Brain pericyte (primary cell): ENCODE results near the gene OR10A6.

Source experiments
- DNase-seq: peaks from one replicate; pipeline ENCODE4 v3.0.0-alpha.2; 2012; ENCODE audit warnings: low read depth, low spot score

Gene OR10A6, protein sequence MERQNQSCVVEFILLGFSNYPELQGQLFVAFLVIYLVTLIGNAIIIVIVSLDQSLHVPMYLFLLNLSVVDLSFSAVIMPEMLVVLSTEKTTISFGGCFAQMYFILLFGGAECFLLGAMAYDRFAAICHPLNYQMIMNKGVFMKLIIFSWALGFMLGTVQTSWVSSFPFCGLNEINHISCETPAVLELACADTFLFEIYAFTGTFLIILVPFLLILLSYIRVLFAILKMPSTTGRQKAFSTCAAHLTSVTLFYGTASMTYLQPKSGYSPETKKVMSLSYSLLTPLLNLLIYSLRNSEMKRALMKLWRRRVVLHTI

GRCh38 chr11:7931168-7931567 lies at the start of gene OR10A6:
OR10A6 (minus strand) TSS chr11:7931268; CDS start chr11:7928662, 2,606 bp downstream.
- no peak for DNase-seq

DNA sequence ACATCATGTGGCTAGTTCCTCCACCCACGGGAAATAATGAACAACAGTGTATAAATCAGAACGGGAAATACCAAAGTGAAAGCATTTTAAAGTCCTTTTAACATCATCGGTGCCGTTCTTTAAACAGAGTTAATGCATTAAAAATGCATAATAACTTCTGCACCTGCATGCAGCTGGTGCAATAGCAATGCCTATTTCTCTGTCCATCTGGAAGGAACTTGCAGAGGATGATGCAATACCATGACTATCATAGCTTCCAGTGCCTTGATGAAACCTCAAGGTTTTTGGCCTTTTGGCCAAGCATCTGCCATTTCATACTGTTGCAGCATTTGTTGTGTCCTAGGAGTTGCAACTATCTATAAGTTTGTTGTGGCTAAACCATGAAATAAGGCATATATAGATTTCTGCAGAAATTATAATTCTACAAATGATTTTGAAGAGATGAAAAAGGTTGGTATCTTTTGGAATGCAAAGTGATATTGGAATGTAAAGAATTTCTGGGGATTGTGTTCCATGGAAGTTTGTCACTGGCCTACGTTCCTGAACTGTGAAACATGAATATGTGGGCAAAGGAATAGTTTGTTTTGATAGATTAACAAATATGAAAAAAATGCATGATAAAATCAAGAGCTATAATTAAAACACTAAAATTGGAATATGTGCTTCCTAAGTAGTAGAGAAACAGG lies 46.3 kb upstream of the OR10A6 start:
- DNase-seq, result no peak

DNA sequence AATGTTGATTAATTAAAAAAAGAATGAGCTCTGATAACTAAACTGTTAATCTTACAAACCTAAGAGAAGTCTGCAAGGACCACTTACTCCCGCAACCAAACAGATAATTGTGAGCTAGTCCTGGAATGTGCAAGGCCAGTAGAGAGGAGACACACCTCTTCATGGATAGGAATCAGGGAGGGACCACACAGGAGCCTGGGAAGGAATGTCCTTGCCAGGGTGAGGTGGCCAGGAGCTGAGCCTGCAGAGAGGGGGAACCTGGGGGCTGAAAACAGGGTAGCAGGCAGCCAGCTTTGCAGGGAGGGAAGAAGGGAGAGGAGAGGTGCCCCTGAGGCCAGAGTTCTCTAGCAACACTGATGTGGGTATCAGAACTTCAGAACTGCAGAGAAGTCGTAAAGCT lies 43.6 kb upstream of the OR10A6 start:
- DNase-seq, result no peak

DNA sequence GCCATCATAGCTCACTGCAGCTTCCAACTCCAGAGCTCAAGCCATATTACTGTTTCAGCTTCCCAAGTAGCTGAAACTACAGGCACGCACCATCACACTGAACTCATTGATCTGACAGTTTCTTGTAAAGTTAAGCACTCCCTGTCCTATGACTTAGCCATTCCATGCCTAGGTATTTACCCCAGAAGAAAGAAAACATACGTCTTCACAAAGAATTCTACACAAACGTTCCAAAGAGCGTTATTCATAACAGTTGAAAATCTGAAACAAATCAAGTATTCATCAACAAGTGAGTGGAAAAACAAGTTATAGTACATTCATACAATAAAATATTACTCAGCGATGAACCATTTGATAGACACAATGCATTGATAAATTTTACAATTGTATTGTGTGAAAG lies 41.9 kb upstream of the OR10A6 start:
- DNase-seq, result no peak

DNA sequence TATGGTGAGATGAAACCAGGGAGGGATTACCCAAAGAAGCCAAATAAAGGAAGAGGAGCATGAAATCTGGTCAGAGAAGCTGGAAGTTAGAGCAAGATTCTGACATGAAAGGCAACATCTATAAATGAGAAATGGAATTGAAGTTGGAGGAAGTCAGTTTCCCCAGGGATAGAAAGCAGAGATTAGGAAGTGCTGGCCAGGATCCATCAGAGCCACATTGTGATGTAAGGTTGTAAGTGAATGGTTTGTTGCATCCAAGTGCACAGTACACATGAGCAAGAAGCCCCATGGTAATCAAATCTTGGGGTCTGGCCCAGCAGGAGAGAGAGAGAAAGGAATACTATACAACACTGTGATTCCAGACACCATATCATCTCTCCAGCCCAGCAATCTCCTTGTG lies 40.8 kb upstream of the OR10A6 start:
- no peak for DNase-seq

DNA sequence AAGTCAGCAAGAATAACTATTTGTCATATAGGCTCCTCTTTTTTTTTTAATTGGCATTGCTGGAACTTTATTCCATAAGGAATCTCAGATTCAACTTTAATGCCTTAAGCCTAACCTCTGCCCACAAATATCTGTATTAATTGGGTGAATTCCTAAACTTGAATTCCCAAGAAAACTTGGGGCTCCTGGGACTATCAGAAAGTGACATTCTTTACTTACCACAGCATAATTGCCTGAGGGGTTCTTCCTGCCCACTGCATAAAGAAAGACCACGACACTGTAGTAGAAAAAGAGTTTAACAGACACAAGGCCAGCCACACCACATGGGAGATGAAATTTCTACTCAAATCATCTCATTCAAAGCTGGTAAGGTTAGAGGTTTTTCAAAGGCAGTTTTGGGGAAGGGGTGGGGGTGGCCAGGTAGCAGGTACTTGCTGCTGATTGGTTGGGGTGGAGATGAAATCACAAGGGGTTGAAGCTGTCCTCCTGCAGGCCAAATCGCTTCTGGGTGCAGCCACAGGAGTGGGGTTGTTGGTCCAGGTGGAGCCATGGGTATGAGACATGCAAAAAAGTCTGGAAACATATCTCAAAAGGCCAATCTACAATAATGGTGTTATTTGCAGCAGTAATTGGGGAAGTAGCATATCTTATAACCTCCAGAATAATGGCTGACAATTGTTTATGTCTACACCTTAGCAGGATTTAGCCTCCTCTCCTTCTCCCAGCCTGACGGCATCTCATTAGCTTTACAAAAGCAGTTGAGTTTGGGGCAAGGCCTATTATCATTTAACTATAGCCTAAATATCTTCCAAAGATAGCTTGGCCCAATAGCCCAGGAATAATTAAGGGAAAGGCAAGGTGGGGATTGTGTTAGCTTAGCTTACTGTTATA lies 38.9 kb upstream of the OR10A6 start:
- no peak for DNase-seq

GRCh38 chr11:7968686-7969085 lies 37.6 kb upstream of the OR10A6 start:
- DNase-seq, result no peak

GRCh38 chr11:7967826-7968225 lies 36.8 kb upstream of the OR10A6 start:
- DNase-seq, result no peak

GRCh38 chr11:7967097-7967496 lies 36.0 kb upstream of the OR10A6 start:
- no peak for DNase-seq

DNA sequence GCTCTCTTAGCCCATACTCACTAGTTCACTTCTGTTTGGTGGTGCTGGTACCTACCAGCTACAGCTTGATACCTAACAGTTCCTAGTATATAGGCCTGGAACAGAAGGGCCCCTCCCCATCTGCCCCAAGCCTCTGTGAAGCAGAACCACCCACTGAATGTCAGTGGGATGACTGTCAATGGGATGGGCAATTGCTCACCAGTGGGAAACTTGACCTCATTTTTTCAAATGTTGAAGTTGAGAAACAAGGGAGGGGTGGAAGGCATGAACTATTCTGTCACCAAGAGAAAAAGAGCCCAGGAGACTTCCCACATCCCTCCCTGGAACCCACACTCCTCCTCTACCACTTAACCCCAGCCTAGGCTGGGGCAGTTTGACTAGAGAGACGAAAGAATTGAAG lies 34.3 kb upstream of the OR10A6 start, which contains the start of gene NLRP10:
TSS of gene NLRP10 (minus strand) at position 62 of the 400 bp plus-strand sequence. CDS start 1,952 bp downstream, outside the sequence.
- no peak for DNase-seq

DNA sequence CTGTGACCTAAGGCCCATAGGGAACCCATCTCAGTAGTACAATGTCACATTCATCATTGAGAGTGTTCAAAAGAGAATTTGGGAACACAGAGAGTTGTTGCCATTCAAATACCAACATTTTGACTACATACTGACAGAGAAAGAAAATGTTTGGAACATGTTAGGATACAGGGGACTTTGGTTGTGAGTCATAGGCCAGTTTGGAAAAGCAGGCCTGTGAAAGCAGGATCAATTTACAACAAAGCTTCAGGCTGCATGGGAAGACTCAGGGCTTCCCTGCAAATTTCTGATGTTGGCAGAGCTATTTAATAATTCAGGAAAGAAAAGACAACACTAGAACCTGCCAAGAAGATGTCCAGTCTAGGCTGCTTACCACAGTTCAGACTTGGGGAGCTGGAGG lies 33.8 kb upstream of the OR10A6 start:
- DNase-seq, result no peak

- no peak for DNase-seq
These were observed 33.2 kb upstream of the OR10A6 start for GRCh38 chr11:7964261-7964660.

DNA sequence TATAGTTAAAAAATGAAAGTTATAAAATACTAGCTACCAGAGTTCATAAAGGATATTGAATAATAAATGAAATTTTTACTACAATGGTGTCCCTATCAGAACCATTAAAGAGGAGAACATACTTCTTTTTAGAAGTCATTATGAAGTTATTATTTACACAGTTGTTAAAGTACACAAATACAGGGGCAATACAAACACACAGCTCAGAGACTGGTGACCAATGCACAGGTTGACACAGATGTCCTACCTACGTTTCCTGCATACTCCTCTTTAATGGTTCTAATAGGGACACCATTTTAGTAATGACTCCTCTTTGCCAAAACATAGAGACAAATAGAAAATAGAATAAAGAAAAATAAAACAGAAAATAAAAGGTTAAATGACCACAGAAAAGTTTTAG lies 24.1 kb upstream of the OR10A6 start:
- no peak for DNase-seq

GRCh38 chr11:7949934-7950333 lies 18.9 kb upstream of the OR10A6 start:
- DNase-seq, result no peak

- no peak for DNase-seq
These were observed 13.1 kb upstream of the OR10A6 start for GRCh38 chr11:7944123-7944522.

DNA sequence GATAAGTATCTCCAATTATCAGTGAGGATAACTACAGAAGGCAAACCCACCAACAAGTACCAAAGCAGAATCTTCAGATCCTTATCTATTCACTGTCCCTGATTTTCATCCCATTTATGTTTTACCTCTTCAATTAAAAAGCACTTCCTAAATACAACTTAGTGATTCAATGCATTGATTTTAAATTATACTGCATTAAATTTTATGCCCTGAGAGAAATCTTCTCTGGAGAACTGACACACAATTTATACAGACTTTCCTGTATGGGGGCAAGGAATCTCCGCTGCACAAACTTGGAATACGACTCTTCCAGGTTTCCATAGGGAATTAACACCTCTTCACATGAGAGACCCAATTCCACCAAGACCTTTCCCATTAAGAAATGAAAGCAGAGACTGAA lies 10.5 kb upstream of the OR10A6 start, which contains the start of gene OR10A3:
TSS of gene OR10A3 (minus strand) at position 101 of the 400 bp plus-strand sequence. CDS start 2,188 bp downstream, outside the sequence.
- no peak for DNase-seq

DNA sequence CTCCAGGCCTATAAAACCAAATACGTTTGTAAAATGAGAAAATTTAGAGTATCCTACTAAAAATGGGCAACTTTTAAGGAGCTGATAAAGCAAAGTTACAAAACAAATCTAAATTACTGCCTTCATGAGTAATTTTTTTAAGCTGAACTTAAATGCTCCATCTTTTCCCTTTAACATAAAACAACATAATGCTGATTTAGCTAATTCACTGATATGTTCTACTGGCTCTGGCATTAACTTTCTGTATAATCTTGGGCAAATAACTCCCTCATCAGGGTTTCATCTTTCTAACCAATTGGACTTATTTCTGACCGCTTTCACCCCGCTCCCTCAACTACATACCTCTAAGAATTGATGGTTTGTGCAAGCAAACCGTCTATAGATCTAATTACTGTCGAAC lies 10.1 kb upstream of the OR10A6 start:
- DNase-seq, result no peak

GRCh38 chr11:7936615-7937014 lies 5.5 kb upstream of the OR10A6 start:
- no peak for DNase-seq

DNA sequence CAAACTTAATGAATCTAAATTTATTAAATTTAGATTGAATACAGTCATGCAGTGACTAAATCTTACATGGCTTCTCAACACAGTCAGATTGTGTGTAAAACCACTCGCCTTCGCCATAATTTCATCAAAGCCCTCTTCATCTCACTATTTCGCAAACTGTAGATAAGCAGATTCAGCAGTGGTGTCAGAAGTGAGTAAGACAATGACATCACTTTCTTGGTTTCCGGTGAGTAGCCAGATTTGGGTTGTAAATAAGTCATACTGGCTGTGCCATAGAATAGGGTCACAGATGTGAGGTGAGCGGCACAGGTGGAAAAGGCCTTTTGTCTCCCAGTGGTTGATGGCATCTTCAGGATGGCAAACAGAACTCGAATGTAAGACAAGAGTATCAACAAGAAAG lies 3.4 kb downstream of the OR10A6 start:
- DNase-seq, result no peak

DNA sequence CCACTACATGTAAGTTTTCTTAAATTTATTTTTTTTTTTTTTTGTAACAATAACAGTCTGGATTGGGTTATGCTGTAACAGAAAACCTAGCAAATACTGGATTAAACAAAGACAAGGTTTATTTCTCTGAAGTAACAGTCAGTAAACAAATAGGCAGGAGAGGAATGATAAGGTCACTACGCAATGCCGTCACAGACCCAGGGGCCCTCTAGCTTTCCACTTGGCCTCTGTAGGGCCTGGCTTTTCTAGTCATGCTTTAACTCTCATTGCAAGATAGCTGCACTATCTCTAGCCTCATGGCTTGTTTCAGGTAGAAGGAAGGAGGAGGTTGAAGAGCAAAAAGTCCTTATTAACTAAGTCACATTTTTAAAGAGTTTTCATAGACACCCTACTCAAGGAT lies 6.5 kb downstream of the OR10A6 start:
- DNase-seq, result no peak

- DNase-seq, result no peak
These were observed 12.9 kb downstream of the OR10A6 start for GRCh38 chr11:7918141-7918540.

DNA sequence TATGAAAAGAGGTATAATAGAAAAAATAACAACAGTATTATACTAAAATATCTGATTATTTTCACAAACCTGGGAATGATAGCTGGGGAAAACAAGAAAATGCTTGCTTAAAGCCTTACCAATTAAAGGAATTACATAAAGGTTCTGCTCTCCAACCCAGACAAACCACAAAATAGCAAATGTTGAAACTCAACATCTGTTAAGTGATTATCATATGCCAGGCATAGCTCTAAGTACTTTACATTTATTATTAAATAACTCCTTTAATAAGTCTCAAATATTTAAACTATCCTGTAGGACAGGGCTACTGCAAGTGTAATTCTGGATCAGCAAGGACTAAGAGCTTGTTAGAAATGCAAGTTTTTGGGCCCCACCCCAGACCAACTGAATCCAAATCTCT lies 20.1 kb downstream of the OR10A6 start:
- no peak for DNase-seq
